Measurements from ENCODE around the gene MAPK8IP3.
"Not testable (repeated sequence)": the region's sequence is repeated elsewhere in the genome, so short reads cannot be mapped to it uniquely, and the experiment has no call there.

Gene MAPK8IP3

GRCh38 chr16:1788095-1788707 is 82.2 kb downstream of the MAPK8IP3 start:
- no peak for FAIRE-seq

GRCh38 chr16:1788708-1789100 is 82.7 kb downstream of the MAPK8IP3 start:
- no peak for FAIRE-seq

GRCh38 chr16:1789643-1790045 is 83.6 kb downstream of the MAPK8IP3 start:
- no peak for FAIRE-seq

- FAIRE-seq, result no peak
These were observed 84.2 kb downstream of the MAPK8IP3 start for GRCh38 chr16:1790261-1790610.

GRCh38 chr16:1790611-1791255 is 84.7 kb downstream of the MAPK8IP3 start:
- no peak for FAIRE-seq

GRCh38 chr16:1791256-1791942 is 85.4 kb downstream of the MAPK8IP3 start:
- FAIRE-seq, result no peak

GRCh38 chr16:1791943-1792812 is 86.2 kb downstream of the MAPK8IP3 start:
- FAIRE-seq, result no peak

GRCh38 chr16:1792836-1793577 is 87.0 kb downstream of the MAPK8IP3 start:
- no peak for FAIRE-seq

GRCh38 chr16:1793578-1794220 is 87.7 kb downstream of the MAPK8IP3 start, which contains the start of gene IGFALS:
Gene IGFALS (minus strand): TSS chr16:1793705. CDS start chr16:1793652, 53 bp downstream.
- FAIRE-seq, result no peak

GRCh38 chr16:1794221-1794871 is 88.4 kb downstream of the MAPK8IP3 start:
- no peak for FAIRE-seq

- no peak for FAIRE-seq
These were observed 89.1 kb downstream of the MAPK8IP3 start for GRCh38 chr16:1794908-1795666.

- FAIRE-seq, result not testable (repeated sequence)
These were observed 93.3 kb downstream of the MAPK8IP3 start for GRCh38 chr16:1799263-1799662.

- no peak for FAIRE-seq
These were observed 94.7 kb downstream of the MAPK8IP3 start for GRCh38 chr16:1800701-1801100.

- FAIRE-seq, result no peak
These were observed 101.6 kb downstream of the MAPK8IP3 start for GRCh38 chr16:1807626-1808025.

- no peak for FAIRE-seq
These were observed 102.7 kb downstream of the MAPK8IP3 start for GRCh38 chr16:1808691-1809090.

- FAIRE-seq, result no peak
These were observed 103.3 kb downstream of the MAPK8IP3 start for GRCh38 chr16:1809281-1809801.

- FAIRE-seq, result no peak
These were observed 104.1 kb downstream of the MAPK8IP3 start for GRCh38 chr16:1810106-1810505.

- no peak for FAIRE-seq
These were observed 104.5 kb downstream of the MAPK8IP3 start for GRCh38 chr16:1810536-1810935.

- no peak for FAIRE-seq
These were observed 106.8 kb downstream of the MAPK8IP3 start for GRCh38 chr16:1812732-1813163.

- FAIRE-seq, result no peak
These were observed 109.5 kb downstream of the MAPK8IP3 start for GRCh38 chr16:1815461-1815860.

Measured in colon (tissue), 2 donors.